Thyroid gland (tissue), 4 donors: ENCODE results near the gene CST9L. TPM values are rescaled to one million over a fixed set of nuclear protein-coding genes. Genes with fewer than 3 reads are reported as not detected.

ENCODE experiments used
- DNase-seq, 2 donors: peaks; one replicate each; pipeline ENCODE4 v3.0.0-alpha.2; 2019
- H3K27ac ChIP-seq, 3 donors: fragments of 200-600 bp; sonication (generic); 1 replicate in 2 of 3; 2 replicates in 1 of 3; pipeline ENCODE4 v1.5.1; 2016 to 2019; ENCODE audit warnings: mild to moderate bottlenecking in 1 of 3, moderate library complexity in 1 of 3
- H3K27me3 ChIP-seq: fragments of 200-600 bp; sonication (generic); one replicate; pipeline ENCODE4 v1.5.1; 2019
- H3K36me3 ChIP-seq, 2 donors: fragments of 200-600 bp; sonication (generic); one replicate each; pipeline ENCODE4 v1.5.1; 2016 to 2019
- H3K4me1 ChIP-seq, 2 donors: fragments of 200-600 bp; sonication (generic); one replicate each; pipeline ENCODE4 v1.5.1; 2017 to 2019
- H3K4me3 ChIP-seq, 3 donors: fragments of 200-600 bp; sonication (generic); replicated peaks in 1 of 3; 1 replicate in 2 of 3; 2 replicates in 1 of 3; pipeline ENCODE4 v1.5.1; 2016; ENCODE audit warnings: mild to moderate bottlenecking in 1 of 3
- H3K9me3 ChIP-seq: fragments of 200-600 bp; sonication (generic); one replicate; pipeline ENCODE4 v1.5.1; 2017
- CTCF ChIP-seq, 6 experiments: fragments of 200-600 bp in 3 of 6; fragments of 450-650 bp in 3 of 6; sonication (generic) in 3 of 6; IDR thresholded peaks; one replicate each; pipeline ENCODE4 v1.5.1; 2016 to 2019; ENCODE audit warnings: antibody characterized with exemption in 6 of 6, mild to moderate bottlenecking in 2 of 6, inconsistent platforms in 1 of 6, moderate library complexity in 1 of 6
- POLR2A ChIP-seq, 2 donors: fragments of 450-650 bp; IDR thresholded peaks; one replicate each; pipeline ENCODE4 v1.6.1; 2017; ENCODE audit warnings: antibody characterized with exemption in 2 of 2, mild to moderate bottlenecking in 2 of 2, moderate library complexity in 1 of 2
- WGBS, 2 donors: methylation state at CpG; one replicate each; pipeline ENCODE4 v1.1.5; 2017; 5-methylcytosine and 5-hydroxymethylcytosine counted together
- intact Hi-C: fragments of 100-400 bp; cut with DNase I; formaldehyde crosslinking; loops from one replicate; pipeline ENCODE4 v1.15.1; 2023
- total RNA-seq, 4 donors: library from RNA; depleted of rRNA; stranded (reverse); fragments of >200 nt; gene quantifications; one replicate each; pipeline ENCODE4 v1.2.3, GENCODE V29; 2016

CST9L gene
- total RNA-seq, 4 donors from 2014 or later, result 1.1 TPM; not detected in 3

- 67 to 82% methylated on average over 18 of the region's 18 CpGs for WGBS, 2 donors
- Histone ChIP-seq H3K27ac (no peak overlapping the region), H3K27me3 (no peaks in the 10 kb centered on the region), H3K4me1 (peaks cover 0 to 7% of the 10 kb centered on the region in 2 donors), H3K36me3 (no peaks in the 10 kb centered on the region), H3K4me3 (no peak overlapping the region), H3K9me3 (no peaks in the 10 kb centered on the region)
- intact Hi-C loops, result loop anchor here (10.0 kb wide), 1 partner anchor 164 kb away; no protein-coding TSS in a partner anchor
- TF ChIP-seq POLR2A (IDR thresholded peaks at IDR 0.05) (no peak), CTCF (IDR thresholded peaks at IDR 0.05) (no peak)
- DNase-seq, result no peak
These were observed 40.1 kb upstream of the CST9L start for GRCh38 chr20:23608251-23608846.

GRCh38 chr20:23607497-23608245 lies 39.4 kb upstream of the CST9L start:
- intact Hi-C loops, result loop anchor here (10.0 kb wide), 1 partner anchor 163 kb away; no protein-coding TSS in a partner anchor
- no peak overlapping the region for H3K4me3 ChIP-seq
- no peak overlapping the region for H3K27ac ChIP-seq
- no peak for DNase-seq
- no peaks in the 10 kb centered on the region for H3K36me3 ChIP-seq
- 88 to 91% methylated on average over 12 to 13 of the region's 14 CpGs for WGBS, 2 donors
- no peaks in the 10 kb centered on the region for H3K27me3 ChIP-seq
- peaks cover 0 to 5% of the 10 kb centered on the region in 2 donors for H3K4me1 ChIP-seq
- TF ChIP-seq POLR2A (IDR thresholded peaks at IDR 0.05), result no peak
- no peak for TF ChIP-seq CTCF (IDR thresholded peaks at IDR 0.05)
- no peaks in the 10 kb centered on the region for H3K9me3 ChIP-seq

GRCh38 chr20:23606652-23607049 lies 38.4 kb upstream of the CST9L start:
- Histone ChIP-seq H3K9me3 (no peaks in the 10 kb centered on the region), H3K4me3 (no peak overlapping the region), H3K36me3 (no peaks in the 10 kb centered on the region), H3K27ac (no peak overlapping the region), H3K27me3 (no peaks in the 10 kb centered on the region), H3K4me1 (no peaks in the 10 kb centered on the region)
- intact Hi-C loops, result loop anchor here (10.0 kb wide), 1 partner anchor 162 kb away; no protein-coding TSS in a partner anchor
- DNase-seq, result peak; percentile 61 to 69
- no peak for TF ChIP-seq POLR2A (IDR thresholded peaks at IDR 0.05)
- peak; percentile 55 to 91 (median 68) for TF ChIP-seq CTCF (IDR thresholded peaks at IDR 0.05)
- 11 to 12% methylated on average over 8 to 9 of the region's 9 CpGs for WGBS, 2 donors

GRCh38 chr20:23605867-23606651 lies 37.8 kb upstream of the CST9L start, which contains the start of gene CST9:
Gene CST9 (minus strand): TSS chr20:23605917. CDS start chr20:23605864, 53 bp downstream.
- Histone ChIP-seq H3K4me3 (no peak within 1 kb of the TSS), H3K4me1 (no peaks in the 10 kb centered on the region), H3K9me3 (no peaks in the 10 kb centered on the region), H3K27me3 (no peaks in the 10 kb centered on the region), H3K36me3 (no peaks in the 10 kb centered on the region), H3K27ac (no peak within 1 kb of the TSS)
- TF ChIP-seq CTCF (IDR thresholded peaks at IDR 0.05) (no peak), POLR2A (IDR thresholded peaks at IDR 0.05) (no peak)
- intact Hi-C loops, result loop anchor here (10.0 kb wide), 1 partner anchor 161 kb away; no protein-coding TSS in a partner anchor
- DNase-seq, result no peak
- 64 to 68% methylated on average over 13 to 16 of the region's 16 CpGs for WGBS, 2 donors
